SU-DHL-6 (cell line): ENCODE results near the gene ISCA1.

ENCODE experiments used
- H2AFZ ChIP-seq: fragments of 200-600 bp; sonication (generic); 2 replicates; pipeline ENCODE4 v1.6.1; 2014; ENCODE audit warnings: low read depth, mild to moderate bottlenecking, moderate library complexity, mixed read lengths, antibody characterized with exemption, low read length; ENCODE audit not compliant: severe bottlenecking
- H3F3A ChIP-seq: fragments of 200-600 bp; shearing (Covaris generic); 2 replicates; pipeline ENCODE4 v1.6.0; 2016; ENCODE audit warnings: antibody characterized with exemption, mild to moderate bottlenecking; ENCODE audit not compliant: insufficient read depth
- H3K27ac ChIP-seq: fragments of 200-600 bp; sonication (generic); 2 replicates; pipeline ENCODE4 v1.5.1; 2016; ENCODE audit warnings: low read depth, mild to moderate bottlenecking, low read length, moderate library complexity, mixed read lengths
- H3K27me3 ChIP-seq: fragments of 200-600 bp; sonication (generic), shearing (Covaris generic); 2 replicates; pipeline ENCODE4 v1.6.0; 2014; ENCODE audit warnings: mild to moderate bottlenecking, low read length
- H3K36me3 ChIP-seq: fragments of 200-600 bp; sonication (generic); 2 replicates; pipeline ENCODE4 v1.6.1; 2014; ENCODE audit warnings: mild to moderate bottlenecking, low read length, mixed read lengths
- H3K4me2 ChIP-seq: fragments of 300-600, 200-600 bp; shearing (Covaris generic), sonication (generic); 2 replicates; pipeline ENCODE4 v1.6.0; 2014; ENCODE audit warnings: low read length, low read depth, mild to moderate bottlenecking; ENCODE audit not compliant: poor library complexity, severe bottlenecking
- H3K4me3 ChIP-seq: fragments of 200-600 bp; sonication (generic); 2 replicates; pipeline ENCODE4 v1.5.1; 2014; ENCODE audit warnings: antibody characterized with exemption, low read length, mild to moderate bottlenecking, mixed read lengths; ENCODE audit not compliant: insufficient read depth, poor library complexity, severe bottlenecking
- H3K79me2 ChIP-seq: fragments of 200-600 bp; sonication (generic); 2 replicates; pipeline ENCODE4 v1.6.1; 2014; ENCODE audit warnings: mild to moderate bottlenecking, low read length, moderate library complexity; ENCODE audit not compliant: insufficient read depth
- H3K9ac ChIP-seq: fragments of 200-600 bp; sonication (generic); 2 replicates; pipeline ENCODE4 v1.7.0; 2014; ENCODE audit warnings: mild to moderate bottlenecking, low read length
- H3K9me2 ChIP-seq: fragments of 200-600 bp; sonication (generic); replicated peaks from 2 replicates; pipeline ENCODE4 v1.6.1; 2014; ENCODE audit warnings: low read length; ENCODE audit not compliant: insufficient read depth
- H3K9me3 ChIP-seq: fragments of 200-600 bp; sonication (generic); 2 replicates; pipeline ENCODE4 v1.6.1; 2014; ENCODE audit warnings: low read length, mixed read lengths; ENCODE audit not compliant: insufficient read depth
- H4K20me1 ChIP-seq: fragments of 200-600 bp; sonication (generic); 2 replicates; pipeline ENCODE4 v1.6.1; 2014; ENCODE audit warnings: low read depth, mild to moderate bottlenecking, antibody characterized with exemption, low read length, moderate library complexity, mixed read lengths
- EZH2phosphoT487 ChIP-seq: fragments of 200-600 bp; sonication (generic), shearing (Covaris generic); conservative IDR thresholded peaks from 2 replicates; pipeline ENCODE4 v1.6.1; 2018; ENCODE audit warnings: mild to moderate bottlenecking, antibody characterized with exemption, low read length, moderate library complexity, mixed read lengths
- TF ChIP-seq, protein P1 (sequence below): fragments of 200-600 bp; sonication (generic); IDR thresholded peaks from one replicate; pipeline ENCODE4 v1.5.1; 2017; ENCODE audit warnings: antibody characterized with exemption, mild to moderate bottlenecking, low read length, moderate library complexity; ENCODE audit not compliant: insufficient read depth, poor library complexity, severe bottlenecking

ISCA1 gene

DNA sequence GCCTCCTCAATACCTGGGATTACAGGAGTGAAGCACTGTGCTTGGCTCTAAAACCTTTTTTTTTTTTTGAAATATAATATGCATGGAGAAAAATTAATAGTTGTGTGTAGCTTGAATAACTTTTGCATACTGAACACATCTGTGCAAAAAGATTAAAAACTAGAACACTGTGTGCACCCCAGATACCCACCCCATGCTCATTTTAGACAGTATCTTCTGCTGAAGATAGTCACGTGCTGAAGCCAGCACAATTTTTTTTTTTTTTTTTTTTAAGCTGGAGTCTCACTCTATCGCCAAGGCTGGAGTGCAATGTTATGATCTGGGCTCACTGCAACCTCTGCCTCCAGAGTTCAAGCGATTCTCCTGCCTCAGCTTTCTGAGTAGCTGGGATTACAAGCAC lies 62.7 kb downstream of the ISCA1 start:
- H3K9me2 ChIP-seq: no peaks in the 10 kb centered on the region

DNA sequence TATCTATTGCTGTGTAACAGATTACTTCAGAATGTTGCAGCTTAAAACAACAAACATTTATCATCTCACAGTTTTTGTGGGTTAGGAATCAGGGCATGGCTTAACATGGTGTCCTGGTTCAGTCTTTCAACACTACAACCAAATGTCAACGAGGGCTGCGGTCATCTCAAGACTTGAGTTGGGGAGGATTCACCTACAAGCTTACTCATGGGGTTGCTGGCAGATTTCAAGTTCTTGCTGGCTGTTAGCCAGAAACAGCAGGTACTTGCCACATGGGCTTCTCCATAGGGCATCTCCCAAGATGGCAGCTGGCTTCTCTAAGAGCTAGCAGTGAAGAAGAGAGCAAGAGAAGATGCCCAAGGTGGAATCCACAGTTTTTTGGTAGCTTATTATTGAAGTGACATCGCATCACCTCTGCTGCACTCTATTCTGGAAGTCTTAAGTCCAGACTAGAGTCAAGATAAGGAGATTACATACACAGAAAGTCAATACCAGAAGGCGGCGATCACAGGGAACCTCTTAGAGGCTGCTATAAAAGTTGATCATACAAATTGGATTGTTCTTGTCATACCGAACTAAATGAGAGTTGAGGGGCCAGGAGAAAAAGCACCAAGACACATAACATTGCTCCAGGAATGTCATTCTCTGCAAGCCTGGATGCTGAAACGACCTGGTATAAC lies 65.1 kb downstream of the ISCA1 start:
- Histone ChIP-seq H3K9me3 (no peaks in the 10 kb centered on the region), H3K4me2 (no peak overlapping the region), H3K27me3 (no peaks in the 10 kb centered on the region), H3K79me2 (no peaks in the 10 kb centered on the region), H3K9ac (no peak overlapping the region), H2AFZ (no peak overlapping the region), H3F3A (no peaks in the 10 kb centered on the region), H4K20me1 (no peaks in the 10 kb centered on the region), H3K27ac (no peak overlapping the region), H3K4me3 (no peak overlapping the region), H3K36me3 (no peaks in the 10 kb centered on the region), H3K9me2 (no peaks in the 10 kb centered on the region)
- TF ChIP-seq, protein P1, sequence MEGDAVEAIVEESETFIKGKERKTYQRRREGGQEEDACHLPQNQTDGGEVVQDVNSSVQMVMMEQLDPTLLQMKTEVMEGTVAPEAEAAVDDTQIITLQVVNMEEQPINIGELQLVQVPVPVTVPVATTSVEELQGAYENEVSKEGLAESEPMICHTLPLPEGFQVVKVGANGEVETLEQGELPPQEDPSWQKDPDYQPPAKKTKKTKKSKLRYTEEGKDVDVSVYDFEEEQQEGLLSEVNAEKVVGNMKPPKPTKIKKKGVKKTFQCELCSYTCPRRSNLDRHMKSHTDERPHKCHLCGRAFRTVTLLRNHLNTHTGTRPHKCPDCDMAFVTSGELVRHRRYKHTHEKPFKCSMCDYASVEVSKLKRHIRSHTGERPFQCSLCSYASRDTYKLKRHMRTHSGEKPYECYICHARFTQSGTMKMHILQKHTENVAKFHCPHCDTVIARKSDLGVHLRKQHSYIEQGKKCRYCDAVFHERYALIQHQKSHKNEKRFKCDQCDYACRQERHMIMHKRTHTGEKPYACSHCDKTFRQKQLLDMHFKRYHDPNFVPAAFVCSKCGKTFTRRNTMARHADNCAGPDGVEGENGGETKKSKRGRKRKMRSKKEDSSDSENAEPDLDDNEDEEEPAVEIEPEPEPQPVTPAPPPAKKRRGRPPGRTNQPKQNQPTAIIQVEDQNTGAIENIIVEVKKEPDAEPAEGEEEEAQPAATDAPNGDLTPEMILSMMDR: no peak
- no peak for TF ChIP-seq EZH2phosphoT487

More for the DNA sequence above, 62.7 kb downstream of the ISCA1 start:
- TF ChIP-seq, protein P1: no peak
- TF ChIP-seq EZH2phosphoT487: no peak
- Histone ChIP-seq H3K9me3 (no peaks in the 10 kb centered on the region), H3K4me3 (no peak overlapping the region), H3K79me2 (no peaks in the 10 kb centered on the region), H3F3A (no peaks in the 10 kb centered on the region), H3K27ac (no peak overlapping the region), H3K4me2 (no peak overlapping the region), H2AFZ (no peak overlapping the region), H3K9ac (no peak overlapping the region), H3K27me3 (no peaks in the 10 kb centered on the region), H4K20me1 (no peaks in the 10 kb centered on the region), H3K36me3 (no peaks in the 10 kb centered on the region)
